ENCODE measurements around the gene WSCD2. TPM values are rescaled to one million over a fixed set of nuclear protein-coding genes. Genes with fewer than 3 reads are reported as not detected.

The WSCD2 gene
- total and polyA plus RNA-seq, 2 of the 4 experiments (the other 2 are of a cell fraction) = not detected

DNA sequence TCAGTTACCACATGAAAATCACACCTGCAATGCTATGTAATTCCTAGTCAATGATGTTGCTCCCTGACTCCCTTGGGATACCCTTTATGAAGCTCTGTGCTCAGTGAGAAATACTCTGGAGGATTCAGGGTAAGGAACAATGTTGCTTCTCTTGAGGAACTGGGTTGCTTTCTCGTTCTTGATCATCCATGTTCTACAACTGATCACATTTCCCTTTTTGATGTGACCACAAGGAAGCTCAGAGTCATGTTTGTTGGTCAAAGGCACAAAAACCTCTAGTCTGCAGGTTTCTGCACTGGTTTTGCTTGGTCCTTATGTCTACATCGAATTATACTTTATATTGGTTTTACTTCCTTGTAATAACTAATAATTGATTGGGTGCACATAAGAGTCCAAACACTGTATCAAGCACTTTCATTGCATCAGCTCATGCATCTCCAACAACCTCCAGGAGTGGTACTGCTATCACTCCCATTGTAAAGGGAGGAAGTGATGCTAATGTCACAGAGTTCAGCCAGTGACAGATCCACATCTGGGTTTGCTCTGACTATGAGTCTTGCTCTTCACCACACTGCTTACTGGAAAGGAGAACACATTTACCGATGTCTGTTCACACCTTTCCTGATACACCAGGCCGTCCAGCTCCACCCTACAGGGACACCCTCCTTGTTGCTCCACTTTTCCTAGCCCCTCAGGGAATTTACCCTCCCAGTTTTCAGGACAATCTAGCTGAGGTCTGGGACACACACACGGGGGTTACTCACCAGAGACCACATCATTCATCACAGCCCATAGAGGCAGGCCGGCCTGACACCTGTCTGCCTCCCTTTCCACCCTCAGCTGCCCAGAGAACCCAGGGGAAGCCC is 169.0 kb downstream of the WSCD2 start:
- Histone ChIP-seq H3K56ac (ENCODE audit: extremely low read depth, insufficient read depth, low read length) (no peak overlapping the region), H3K36me3 (ENCODE audit: control insufficient read depth, insufficient read depth, low read length) (no peaks in the 10 kb centered on the region), H3K18ac (ENCODE audit: low read depth, low read length) (no peak overlapping the region), H3K4ac (ENCODE audit: low read depth, low read length) (no peak overlapping the region), H2AK9ac (replicated peaks; ENCODE audit: low read depth, low read length, poor library complexity) (no peak overlapping the region), H3K4me3 (ENCODE audit: insufficient read depth, low read depth, low read length) (no peak overlapping the region), H4K8ac (ENCODE audit: low read depth in 2 of 2, low read length in 2 of 2) (no peak overlapping the region), H3K9me1 (ENCODE audit: insufficient read depth, low read length) (no peaks in the 10 kb centered on the region), H3K4me1 (ENCODE audit: control insufficient read depth, insufficient read depth, low read length) (no peaks in the 10 kb centered on the region), H4K91ac (ENCODE audit: insufficient read depth, low read depth, low read length) (no peak overlapping the region), H2AFZ (replicated peaks; ENCODE audit: low read length, poor library complexity) (no peak overlapping the region), H4K20me1 (ENCODE audit: insufficient read depth, low read length) (no peaks in the 10 kb centered on the region), H4K5ac (ENCODE audit: low read depth, low read length) (no peak overlapping the region), H2BK15ac (ENCODE audit: low read depth, low read length) (no peak overlapping the region), H2BK20ac (ENCODE audit: low read depth, low read length) (no peak overlapping the region), H3K27me3 (ENCODE audit: control insufficient read depth, insufficient read depth, low read length) (no peaks in the 10 kb centered on the region), H3K14ac (replicated peaks; ENCODE audit: low read depth, low read length) (no peak overlapping the region), H3K27ac (ENCODE audit: insufficient read depth, low read length) (no peak overlapping the region), H2AK5ac (ENCODE audit: low read depth, low read length) (no peak overlapping the region), H3K9ac (ENCODE audit: low read depth, low read length) (no peak overlapping the region), H3K23ac (ENCODE audit: low read depth, low read length) (no peak overlapping the region), H2BK120ac (ENCODE audit: low read depth, low read length) (no peak overlapping the region), H2BK5ac (ENCODE audit: low read depth, low read length, poor library complexity, severe bottlenecking) (no peak overlapping the region), H3K4me2 (ENCODE audit: low read depth, low read length) (no peak overlapping the region), H3K79me1 (ENCODE audit: low read depth in 1 of 2, low read length in 2 of 2) (no peaks in the 10 kb centered on the region), H3K9me3 (ENCODE audit: control insufficient read depth, insufficient read depth, low read length) (no peaks in the 10 kb centered on the region)
- no peak for ATAC-seq (ENCODE audit: low read depth)
- no TSS peak for BruUV-seq (replicated peaks)
- DNase-seq = no peak
- CTCF ChIA-PET = no interaction called here
- dilution Hi-C loops (cut with HindIII; ENCODE audit: low sequenced_read_pairs, unreplicated experiment) (no loop called here), intact Hi-C loops (cut with micrococcal nuclease) (no loop called here), in situ Hi-C loops (cut with MboI; ENCODE audit: low sequenced_read_pairs) (no loop called here)
- POLR2A ChIA-PET (ENCODE audit: unreplicated experiment) = no interaction called here
- 42% methylated on average over 3 of the region's 6 CpGs; no CpG with 5 or more reads in 1 of the 2 experiments for WGBS, 2 experiments (ENCODE audit: extremely low coverage in 2 of 2, insufficient read length in 1 of 2)
- no peak for TF ChIP-seq CEBPB (IDR thresholded peaks at IDR 0.05; ENCODE audit: low read depth, low read length)
- no peak for TF ChIP-seq RCOR1 (IDR thresholded peaks at IDR 0.05; ENCODE audit: insufficient replicate concordance, low read length)
- no peak for TF ChIP-seq RAD21 (IDR thresholded peaks at IDR 0.05; ENCODE audit: low read length)
- TF ChIP-seq, protein P1, sequence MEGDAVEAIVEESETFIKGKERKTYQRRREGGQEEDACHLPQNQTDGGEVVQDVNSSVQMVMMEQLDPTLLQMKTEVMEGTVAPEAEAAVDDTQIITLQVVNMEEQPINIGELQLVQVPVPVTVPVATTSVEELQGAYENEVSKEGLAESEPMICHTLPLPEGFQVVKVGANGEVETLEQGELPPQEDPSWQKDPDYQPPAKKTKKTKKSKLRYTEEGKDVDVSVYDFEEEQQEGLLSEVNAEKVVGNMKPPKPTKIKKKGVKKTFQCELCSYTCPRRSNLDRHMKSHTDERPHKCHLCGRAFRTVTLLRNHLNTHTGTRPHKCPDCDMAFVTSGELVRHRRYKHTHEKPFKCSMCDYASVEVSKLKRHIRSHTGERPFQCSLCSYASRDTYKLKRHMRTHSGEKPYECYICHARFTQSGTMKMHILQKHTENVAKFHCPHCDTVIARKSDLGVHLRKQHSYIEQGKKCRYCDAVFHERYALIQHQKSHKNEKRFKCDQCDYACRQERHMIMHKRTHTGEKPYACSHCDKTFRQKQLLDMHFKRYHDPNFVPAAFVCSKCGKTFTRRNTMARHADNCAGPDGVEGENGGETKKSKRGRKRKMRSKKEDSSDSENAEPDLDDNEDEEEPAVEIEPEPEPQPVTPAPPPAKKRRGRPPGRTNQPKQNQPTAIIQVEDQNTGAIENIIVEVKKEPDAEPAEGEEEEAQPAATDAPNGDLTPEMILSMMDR (conservative IDR thresholded peaks at IDR 0.05; ENCODE audit: low read depth, low read length) = no peak
- no peak for TF ChIP-seq MXI1 (IDR thresholded peaks at IDR 0.05; ENCODE audit: borderline replicate concordance, low read depth, low read length)
- TF ChIP-seq POLR2A (IDR thresholded peaks at IDR 0.05; ENCODE audit: low read depth, low read length) = no peak
- TF ChIP-seq MAZ (IDR thresholded peaks at IDR 0.05; ENCODE audit: borderline replicate concordance, low read depth, low read length) = no peak
- no peak for TF ChIP-seq RFX5 (IDR thresholded peaks at IDR 0.05; ENCODE audit: low read depth, low read length)
- TF ChIP-seq CHD1 (IDR thresholded peaks at IDR 0.05; ENCODE audit: low read depth, low read length) = no peak
- TF ChIP-seq FOS (IDR thresholded peaks at IDR 0.05; ENCODE audit: low read depth, low read length) = no peak
- TF ChIP-seq, protein P2, sequence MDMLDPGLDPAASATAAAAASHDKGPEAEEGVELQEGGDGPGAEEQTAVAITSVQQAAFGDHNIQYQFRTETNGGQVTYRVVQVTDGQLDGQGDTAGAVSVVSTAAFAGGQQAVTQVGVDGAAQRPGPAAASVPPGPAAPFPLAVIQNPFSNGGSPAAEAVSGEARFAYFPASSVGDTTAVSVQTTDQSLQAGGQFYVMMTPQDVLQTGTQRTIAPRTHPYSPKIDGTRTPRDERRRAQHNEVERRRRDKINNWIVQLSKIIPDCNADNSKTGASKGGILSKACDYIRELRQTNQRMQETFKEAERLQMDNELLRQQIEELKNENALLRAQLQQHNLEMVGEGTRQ (IDR thresholded peaks at IDR 0.05; ENCODE audit: low read depth, low read length) = no peak
- no peak for TF ChIP-seq NFE2L2 (IDR thresholded peaks at IDR 0.05; ENCODE audit: low read depth, low read length)
- no peak for TF ChIP-seq MAFK (IDR thresholded peaks at IDR 0.05; ENCODE audit: low read depth, low read length)
- TF ChIP-seq BHLHE40 (IDR thresholded peaks at IDR 0.05; ENCODE audit: low read depth, low read length) = no peak
- TF ChIP-seq, protein P3, sequence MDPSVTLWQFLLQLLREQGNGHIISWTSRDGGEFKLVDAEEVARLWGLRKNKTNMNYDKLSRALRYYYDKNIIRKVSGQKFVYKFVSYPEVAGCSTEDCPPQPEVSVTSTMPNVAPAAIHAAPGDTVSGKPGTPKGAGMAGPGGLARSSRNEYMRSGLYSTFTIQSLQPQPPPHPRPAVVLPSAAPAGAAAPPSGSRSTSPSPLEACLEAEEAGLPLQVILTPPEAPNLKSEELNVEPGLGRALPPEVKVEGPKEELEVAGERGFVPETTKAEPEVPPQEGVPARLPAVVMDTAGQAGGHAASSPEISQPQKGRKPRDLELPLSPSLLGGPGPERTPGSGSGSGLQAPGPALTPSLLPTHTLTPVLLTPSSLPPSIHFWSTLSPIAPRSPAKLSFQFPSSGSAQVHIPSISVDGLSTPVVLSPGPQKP (IDR thresholded peaks at IDR 0.05; ENCODE audit: borderline replicate concordance, low read depth, low read length) = no peak

Data from IMR-90 (cell line).